Cardiac septum (tissue), 1 donor: ENCODE measurements around the gene TNNT2. TPM values are rescaled to one million over a fixed set of nuclear protein-coding genes. Genes with fewer than 3 reads are reported as not detected.

Experiments used
- DNase-seq: peaks from one replicate; pipeline ENCODE4 v3.0.0-alpha.2; 2020; ENCODE audit warnings: low spot score
- intact Hi-C: fragments of 100-400 bp; cut with DNase I; formaldehyde crosslinking; loops from one replicate; pipeline ENCODE4 v1.14.0; 2022
- total RNA-seq: library from RNA; stranded (reverse); fragmentation: NEBNext Ultra II Directional; extraction: Animal tissue kit (Norgen Biotek cat#: 25700); gene quantifications from one replicate; pipeline ENCODE4 v1.2.1, GENCODE V29; 2021
- donor health status: DM: no; HTN: no; CAD: no.

TNNT2 gene
- total RNA-seq, 1 donor from 2014 or later: 8,017 TPM

DNA sequence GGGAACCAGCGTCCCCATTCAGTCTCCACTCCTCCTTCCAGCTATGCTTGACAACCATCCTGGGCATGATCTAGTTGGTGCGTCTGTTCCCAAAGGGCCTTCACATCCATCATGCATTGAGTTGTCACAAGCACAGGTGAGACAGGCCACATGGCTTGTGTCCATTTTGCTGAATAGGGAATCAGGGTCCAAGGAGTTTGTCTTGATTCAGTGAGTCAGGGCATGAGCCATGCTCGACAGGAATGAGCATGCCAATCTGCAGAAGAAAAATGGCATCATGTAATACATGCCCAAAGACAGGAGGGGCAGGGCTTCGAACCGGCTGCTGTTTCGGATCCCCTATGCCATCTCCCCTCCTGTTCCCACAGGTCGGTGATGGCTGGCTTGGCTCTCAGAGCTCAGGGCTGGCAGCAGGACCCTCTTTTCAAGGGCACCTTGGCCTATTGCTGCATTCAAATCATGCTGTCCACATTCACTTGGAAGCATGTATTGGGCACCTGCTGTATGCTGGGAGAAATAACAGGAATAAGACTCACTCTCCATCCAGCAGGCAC is 49.7 kb downstream of the TNNT2 start:
- peak; percentile 41 for DNase-seq
- intact Hi-C loops: no loop called here

DNA sequence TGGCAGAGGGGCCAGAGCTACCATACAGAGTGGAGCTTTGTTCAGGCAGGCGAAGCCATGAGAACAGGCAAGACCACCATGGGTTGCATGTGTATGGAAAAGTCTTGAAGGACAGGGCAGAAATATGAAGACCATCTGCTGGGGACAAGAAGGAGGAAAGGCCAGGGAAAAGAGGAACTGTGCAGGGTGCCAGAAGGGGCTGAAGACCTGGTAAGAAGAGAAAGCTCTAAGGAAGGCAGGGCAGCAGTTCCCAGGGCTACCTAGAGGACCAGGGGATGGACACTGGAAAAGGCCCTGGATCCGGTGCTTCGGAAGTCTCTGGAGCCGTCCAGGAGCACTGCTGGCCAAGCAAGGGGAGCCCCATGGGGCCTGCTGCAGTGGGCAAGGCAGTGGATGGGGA is 50.8 kb downstream of the TNNT2 start:
- intact Hi-C loops: no loop called here
- no peak for DNase-seq

DNA sequence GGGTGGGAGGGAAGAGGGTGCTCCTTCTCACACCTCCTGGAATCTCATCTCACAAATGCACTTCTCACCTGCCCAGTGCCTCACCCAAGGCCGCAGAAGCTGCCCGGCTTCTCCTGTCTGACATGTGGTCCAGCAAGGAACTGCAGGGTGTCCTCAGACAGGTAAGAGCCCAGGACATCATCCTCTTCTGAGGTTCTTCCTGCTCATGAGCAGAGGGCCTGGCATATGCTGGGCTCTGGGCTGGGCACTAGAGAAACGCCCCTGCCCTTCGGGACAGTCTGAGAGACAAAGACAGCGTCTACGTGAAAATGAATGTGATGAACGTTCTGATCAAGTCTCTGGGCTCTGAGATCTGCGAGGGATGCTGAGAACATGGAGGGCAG is 51.8 kb downstream of the TNNT2 start:
- intact Hi-C loops: no loop called here
- DNase-seq: no peak

DNA sequence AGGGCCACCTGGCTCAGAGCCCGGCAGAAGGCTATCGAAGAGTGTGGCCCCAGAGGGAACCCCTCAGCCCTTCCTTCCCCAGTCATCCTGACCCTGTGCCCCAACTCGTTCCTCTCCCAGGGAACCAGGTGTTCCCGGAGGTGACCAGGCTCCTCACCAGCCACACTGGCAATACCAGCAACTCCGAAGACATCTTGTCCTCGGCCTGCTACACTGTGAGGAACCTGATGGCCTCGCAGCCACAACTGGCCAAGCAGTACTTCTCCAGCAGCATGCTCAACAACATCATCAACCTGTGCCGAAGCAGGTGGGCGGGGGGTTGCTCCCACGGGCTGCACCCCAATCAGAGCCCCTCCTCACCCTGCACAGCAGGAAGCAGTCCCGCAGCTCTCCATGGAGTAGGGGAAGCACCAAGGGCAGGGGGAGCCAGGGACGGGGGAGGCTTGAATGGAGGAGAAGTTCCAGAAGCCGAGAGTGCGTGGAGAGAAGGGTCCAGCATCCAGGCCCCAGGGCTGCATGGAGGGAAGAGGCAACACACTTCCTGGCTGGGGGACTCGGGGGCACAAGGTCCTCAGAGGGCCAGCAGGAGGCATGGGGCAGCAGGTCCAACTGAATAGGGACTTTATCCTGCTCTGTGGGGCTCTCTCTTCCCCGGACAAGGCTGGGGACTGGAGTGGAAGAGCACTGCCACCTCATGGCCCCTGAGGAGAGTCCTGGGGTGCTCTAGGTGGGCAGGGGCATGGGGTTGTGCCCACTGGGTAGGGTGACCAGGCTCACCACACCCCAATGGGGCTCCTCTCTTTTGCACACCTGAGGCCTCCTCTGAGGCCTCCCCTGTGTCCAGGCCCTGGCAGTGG is 52.4 kb downstream of the TNNT2 start:
- intact Hi-C loops: no loop called here
- no peak for DNase-seq

DNA sequence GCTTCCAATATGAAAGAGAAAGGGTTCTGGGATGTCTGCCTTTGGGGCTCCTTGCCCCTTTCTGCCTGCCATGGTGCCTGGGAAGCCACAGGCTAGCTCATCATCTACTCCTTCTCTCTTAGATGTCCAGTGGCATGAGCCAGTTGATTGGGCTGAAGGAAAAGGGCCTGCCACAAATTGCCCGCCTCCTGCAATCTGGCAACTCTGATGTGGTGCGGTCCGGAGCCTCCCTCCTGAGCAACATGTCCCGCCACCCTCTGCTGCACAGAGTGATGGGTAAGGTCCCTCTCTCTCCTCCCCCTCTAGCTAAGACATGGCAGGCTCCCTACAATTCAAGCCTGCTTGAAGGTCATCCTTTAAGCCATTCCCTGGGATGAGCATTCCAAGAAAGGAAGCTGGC is 53.2 kb downstream of the TNNT2 start:
- no peak for DNase-seq

DNA sequence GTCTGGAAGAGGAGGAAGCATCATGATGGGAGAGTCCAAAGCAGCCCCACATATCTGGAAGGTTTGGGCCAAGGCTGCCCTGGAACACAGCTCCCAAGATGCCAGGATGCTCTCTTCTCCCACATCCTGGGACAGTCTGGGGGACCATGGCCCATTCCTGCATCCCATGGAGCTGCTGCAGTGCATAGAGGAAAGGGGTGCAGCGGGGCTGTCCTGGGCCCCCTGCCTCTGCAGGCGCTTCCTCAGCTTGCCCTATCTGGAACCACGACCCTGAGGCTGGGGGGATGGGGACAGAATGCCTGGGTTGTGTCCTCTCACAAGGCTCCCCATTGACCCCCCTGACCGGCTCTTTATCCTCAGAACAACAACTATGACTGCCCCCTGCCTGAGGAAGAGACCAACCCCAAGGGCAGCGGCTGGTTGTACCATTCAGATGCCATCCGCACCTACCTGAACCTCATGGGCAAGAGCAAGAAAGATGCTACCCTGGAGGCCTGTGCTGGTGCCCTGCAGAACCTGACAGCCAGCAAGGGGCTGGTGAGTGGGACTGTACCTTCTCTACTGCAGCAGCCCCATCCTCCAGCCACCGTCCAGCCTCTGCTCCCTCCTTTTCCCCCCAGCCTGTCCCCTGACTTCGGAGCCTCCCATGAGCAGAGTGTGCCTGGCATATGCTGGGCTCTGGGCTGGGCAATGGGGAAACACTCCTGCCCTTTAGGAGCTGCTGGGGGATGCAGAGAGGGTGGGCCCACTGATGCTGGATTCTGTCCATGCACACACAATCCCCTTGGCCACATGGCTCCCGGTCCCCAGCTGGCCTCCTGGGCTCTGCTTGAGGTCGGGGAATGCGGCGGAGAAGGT is 54.6 kb downstream of the TNNT2 start:
- intact Hi-C loops: no loop called here

More for the DNA sequence above, 53.2 kb downstream of the TNNT2 start:
- intact Hi-C loops: no loop called here

DNA sequence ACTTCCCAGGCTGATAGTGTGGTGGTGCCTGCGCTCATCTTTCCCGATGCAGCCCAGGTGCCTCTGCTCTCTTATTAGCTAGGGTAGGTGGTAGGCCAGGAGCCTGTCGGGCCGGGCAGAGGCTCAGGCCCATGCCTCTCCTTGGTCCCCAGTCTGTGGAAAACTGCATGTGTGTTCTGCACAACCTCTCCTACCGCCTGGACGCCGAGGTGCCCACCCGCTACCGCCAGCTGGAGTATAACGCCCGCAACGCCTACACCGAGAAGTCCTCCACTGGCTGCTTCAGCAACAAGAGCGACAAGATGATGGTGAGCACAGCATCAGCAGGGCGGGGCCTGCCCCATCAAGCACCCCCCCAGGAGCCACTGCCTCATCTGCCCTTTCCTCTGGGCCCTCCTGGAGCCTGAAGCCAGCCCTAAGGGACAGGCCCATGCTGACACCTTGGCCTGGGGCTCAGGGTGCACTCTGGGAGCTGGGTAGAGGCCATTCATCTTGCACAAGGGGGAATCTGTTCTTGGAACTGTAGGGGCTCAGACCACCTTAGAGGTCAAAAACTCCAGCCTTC is 55.6 kb downstream of the TNNT2 start:
- no peak for DNase-seq
- intact Hi-C loops: no loop called here

More for the DNA sequence above, 54.6 kb downstream of the TNNT2 start:
- no peak for DNase-seq

DNA sequence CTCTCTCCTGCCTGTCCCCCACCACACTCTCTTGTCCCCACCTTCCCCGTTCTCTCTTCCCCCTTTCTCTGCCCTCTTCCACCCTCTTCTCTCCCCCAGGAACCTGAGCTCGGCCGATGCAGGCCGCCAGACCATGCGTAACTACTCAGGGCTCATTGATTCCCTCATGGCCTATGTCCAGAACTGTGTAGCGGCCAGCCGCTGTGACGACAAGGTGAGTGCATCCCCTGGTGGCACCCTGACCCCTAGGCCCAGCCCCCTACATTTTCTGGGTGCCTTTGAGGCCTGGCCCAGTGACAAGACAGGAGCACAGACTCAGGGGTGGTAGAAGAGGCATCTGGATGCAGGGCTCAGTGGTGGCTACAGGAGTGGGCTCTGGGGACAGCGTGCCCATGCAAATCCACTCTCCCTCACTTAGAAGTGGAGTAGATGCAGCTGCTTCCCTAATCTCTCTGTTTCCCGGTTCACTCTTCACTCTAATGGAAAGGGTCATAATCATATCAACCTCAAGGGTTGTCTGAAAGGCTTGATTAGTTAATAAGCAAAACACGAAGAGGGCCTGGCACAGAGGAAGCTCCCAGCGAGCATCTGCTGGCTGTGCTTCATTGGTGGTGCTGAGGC is 57.2 kb downstream of the TNNT2 start:
- DNase-seq: peak; percentile 38
- intact Hi-C loops: no loop called here

DNA sequence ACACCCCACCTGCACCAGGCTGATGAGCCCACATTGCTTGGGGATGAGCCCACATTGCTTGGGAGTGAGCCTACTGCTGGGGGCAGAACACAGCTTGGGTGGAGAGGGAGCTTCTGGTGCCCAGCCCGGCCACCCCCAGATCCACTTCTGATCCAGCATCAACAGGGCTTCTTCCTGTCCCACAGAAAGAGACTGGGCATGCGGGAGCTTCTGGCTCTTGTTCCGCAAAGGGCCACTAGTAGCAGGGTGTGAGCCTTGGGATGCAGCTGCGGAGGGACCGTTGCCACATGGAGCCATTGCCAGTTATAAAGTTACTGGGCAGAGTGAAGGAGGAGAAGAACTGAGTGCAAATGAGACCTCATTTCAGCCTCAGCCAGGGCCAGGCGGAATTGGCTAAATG is 57.8 kb downstream of the TNNT2 start:
- DNase-seq: peak; percentile 67

DNA sequence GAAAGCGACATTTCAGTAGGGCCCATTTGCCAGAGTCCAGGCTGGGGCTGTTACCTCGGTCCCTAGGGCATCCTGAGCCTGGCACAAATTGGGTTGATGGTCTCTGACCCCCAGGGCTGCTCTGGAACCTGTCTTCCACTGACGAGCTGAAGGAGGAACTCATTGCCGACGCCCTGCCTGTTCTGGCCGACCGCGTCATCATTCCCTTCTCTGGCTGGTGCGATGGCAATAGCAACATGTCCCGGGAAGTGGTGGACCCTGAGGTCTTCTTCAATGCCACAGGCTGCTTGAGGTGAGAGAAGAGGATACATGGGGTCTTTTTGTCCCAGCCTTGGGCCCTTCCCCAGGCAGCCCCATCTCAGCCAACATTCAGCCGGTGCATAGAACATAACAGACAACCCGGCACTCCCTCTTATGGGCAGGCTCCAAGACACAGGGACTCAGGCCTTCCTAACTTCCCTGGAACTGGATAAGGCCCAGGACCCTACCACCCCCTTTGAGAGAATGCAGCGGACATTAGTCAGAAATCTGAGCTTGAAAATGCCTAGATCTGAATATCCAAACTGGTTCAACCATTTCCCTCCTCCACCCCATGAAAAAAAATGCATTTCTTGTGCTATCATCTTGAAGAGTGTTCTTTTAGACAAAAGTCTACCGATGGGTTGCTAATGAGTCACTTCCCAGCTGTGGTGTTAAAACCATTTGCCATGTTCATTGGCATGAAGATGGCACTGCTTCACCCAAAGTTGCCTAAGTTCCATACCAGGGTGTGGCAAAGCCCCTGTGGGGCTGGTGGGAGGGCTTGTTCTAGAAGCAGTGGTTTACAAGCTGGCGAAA is 58.8 kb downstream of the TNNT2 start:
- intact Hi-C loops: no loop called here
- peak; percentile 41 for DNase-seq

More for the DNA sequence above, 57.8 kb downstream of the TNNT2 start:
- intact Hi-C loops: no loop called here

DNA sequence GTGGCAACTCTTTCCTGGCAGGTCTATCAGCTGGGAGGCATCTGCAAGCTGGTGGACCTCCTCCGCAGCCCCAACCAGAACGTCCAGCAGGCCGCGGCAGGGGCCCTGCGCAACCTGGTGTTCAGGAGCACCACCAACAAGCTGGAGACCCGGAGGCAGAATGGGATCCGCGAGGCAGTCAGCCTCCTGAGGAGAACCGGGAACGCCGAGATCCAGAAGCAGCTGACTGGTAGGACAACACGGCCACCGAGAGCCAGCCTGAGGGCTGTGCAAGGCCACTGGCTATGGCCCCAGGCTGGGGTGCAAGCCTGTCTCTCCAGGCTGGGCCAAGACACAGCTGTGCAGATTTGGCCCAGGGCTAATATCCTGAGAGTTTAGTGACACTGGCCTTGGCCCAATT is 59.9 kb downstream of the TNNT2 start:
- intact Hi-C loops: no loop called here
- DNase-seq: peak; percentile 69

DNA sequence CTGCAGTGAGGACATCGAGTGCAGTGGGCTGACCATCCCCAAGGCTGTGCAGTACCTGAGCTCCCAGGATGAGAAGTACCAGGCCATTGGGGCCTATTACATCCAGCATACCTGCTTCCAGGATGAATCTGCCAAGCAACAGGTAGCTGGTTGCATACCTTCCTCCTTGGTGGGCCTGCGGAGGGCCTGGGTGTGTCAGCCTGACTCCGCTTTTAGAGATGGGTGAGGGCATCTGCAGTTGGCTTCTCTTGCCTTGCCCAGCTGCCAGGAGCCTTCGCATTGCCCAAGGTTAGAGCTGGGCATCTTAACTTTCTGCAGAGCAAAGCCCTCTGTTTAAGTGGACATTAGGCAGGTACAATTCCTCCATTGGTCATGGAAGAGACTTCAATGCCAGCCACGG is 60.9 kb downstream of the TNNT2 start:
- DNase-seq: no peak
- intact Hi-C loops: no loop called here

DNA sequence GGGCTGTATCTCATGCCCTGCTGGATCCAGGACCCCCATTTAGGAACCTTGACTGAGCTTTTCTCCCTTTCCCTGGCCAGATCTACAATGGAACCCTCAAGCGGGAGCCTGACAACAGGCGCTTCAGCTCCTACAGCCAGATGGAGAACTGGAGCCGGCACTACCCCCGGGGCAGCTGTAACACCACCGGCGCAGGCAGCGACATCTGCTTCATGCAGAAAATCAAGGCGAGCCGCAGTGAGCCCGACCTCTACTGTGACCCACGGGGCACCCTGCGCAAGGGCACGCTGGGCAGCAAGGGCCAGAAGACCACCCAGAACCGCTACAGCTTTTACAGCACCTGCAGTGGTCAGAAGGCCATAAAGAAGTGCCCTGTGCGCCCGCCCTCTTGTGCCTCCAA is 64.4 kb downstream of the TNNT2 start:
- intact Hi-C loops: no loop called here
- no peak for DNase-seq

DNA sequence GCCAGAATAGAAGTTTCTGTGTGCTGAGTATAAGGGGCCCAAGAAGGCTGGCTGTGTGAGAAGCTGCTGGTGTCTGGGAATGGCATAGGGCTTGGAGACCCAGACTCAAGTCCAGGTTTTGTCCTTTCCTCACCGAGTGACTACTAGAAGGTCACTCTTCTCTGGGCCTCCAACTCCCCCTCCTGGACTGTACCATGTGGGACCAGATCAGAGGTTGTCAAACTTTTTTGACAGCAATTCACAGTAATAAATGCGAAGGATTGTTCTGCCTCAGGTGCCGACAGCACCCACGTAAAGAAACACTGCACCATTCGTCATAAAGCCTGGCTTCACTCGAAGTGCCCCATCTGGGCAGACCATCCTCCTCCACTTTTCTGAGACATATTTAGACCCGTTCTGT is 65.2 kb downstream of the TNNT2 start:
- intact Hi-C loops: no loop called here
- DNase-seq: no peak

DNA sequence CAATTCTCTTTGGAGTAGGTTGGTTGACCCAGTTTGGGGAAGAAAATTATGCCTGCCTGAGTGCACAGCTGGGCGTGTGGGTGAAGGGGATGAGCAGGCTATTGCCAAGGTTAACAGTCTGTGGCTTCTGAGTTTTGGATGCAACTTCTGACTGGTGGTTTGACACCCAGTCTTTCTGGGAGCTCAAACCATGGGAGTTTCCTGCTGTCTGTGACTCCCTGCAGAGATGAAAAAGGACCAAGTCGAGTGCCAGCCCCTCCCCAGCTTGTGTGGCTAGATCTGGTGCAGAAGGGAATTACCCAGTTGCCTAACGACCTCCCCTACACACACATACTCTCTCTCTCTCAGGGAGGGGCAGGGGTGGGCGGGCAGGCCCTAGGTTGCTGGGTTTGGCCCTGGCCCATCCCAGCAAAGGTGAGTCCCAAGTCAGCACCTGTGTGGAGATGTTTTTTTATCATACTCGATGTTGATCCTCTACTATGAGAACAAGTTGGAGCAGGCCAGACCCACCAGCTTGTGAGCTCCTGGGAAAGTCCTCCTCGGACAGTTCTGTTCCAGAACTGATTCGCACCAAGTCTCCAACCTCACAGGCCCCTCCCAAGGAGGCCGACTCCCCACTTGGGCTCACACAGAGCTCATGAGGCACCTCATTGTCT is 66.0 kb downstream of the TNNT2 start:
- intact Hi-C loops: no loop called here
- DNase-seq: no peak

DNA sequence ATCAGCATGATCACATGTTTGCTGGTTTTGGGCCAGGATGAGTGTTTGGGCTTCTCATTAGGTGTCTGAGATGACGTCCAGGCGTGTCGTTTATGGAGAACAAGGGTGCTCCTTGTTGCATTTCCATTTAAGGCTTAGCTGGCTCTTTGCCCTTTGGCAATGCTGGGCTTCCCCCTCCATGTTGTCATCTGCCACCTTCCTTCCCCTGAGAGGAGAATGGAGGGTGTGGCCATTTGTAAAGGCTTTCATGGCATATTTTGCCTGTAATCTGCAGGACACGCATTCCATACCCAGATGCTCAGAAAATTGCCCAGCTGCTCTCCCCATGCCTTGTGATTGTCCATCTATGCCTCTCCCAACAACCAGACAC is 66.5 kb downstream of the TNNT2 start:
- DNase-seq: no peak
- intact Hi-C loops: no loop called here

DNA sequence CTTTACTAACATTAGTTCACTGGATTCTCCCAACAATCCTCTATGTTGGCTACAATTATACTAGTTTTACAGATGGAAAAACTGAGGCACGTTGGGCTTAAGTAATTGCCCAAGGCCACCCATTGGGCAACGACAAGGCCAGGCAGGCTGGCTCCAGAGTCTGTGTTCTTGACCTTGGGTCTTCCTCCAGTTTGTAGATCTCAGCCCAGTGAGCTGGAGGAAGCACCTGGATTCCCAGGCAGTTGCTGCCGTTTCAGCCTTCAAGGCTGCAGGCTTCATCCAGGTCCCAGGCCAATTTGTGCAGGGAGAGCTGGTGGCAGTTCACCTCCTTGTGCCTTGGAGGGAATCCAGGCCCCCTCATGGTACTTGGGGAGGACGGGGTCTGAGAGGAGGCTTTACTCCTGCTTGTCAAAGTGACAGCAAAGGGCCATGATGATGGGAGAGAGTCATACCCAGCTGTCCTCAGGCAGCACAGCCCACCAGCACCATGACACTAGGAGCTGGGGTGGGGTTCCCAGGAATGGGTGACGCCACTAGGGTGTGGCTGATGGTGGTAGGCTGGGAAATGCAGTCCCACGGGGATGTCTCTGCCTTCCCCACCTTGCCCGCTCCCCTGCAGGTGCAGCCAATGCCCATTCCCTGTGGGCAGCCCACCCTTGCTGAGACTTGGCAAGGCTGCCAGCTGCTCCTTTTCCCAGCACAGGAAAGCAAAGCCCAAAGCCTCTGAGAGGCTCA is 67.1 kb downstream of the TNNT2 start:
- intact Hi-C loops: no loop called here
- no peak for DNase-seq

DNA sequence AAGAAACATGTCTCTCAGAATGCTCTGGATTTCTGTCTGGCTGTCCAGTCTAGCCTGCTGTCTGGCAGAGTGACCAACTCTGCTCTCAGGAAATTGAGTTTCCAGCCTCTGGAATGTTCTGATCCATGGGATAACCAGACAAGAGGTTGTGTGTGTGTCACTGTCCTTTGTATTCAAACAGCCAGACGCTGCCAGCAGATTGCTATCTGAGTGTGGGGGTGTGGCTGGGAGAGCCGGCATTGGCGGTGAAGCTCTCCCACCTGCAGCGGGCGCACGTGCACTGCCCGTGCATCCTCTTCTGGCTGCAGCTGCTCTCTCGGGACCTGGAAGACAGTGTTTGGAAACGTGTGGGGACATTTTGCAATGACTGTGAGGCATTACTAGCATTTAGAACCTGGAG is 68.1 kb downstream of the TNNT2 start:
- intact Hi-C loops: no loop called here
- peak; percentile 83 for DNase-seq
